HG03575 (cell line): Measurements from ENCODE around the gene EFCAB9.
A peak's percentile ranks its signal among the peaks of the same experiment; 100 is the strongest.

ENCODE experiments used
- ATAC-seq: cut with Tn5 transposase; IDR thresholded peaks from one replicate; pipeline ENCODE4 v1.9.1; 2021; ENCODE audit not compliant: unreplicated experiment, insufficient number of reproducible peaks, low FRiP score; ENCODE audit errors: extremely low read depth

Gene EFCAB9

DNA sequence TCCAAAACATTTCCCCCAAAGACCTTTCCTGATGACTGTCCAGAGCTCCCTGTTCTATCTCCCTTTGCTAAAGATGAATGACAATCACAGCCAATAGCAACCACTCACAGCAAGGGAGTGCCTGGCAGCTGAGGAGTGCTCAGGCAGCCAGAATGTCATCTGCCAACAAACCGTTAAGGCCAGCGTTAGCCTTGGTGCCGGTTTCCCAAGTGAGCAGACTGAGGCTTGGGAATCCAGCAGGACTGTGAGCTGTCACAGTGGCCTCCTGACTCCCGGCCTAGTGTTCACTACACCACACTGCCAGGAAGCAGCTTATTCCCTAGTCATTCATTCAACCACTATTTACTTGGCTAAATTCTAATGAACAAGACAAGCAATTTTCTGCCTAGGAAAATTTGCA is 30.6 kb upstream of the EFCAB9 start:
- ATAC-seq, result no peak

DNA sequence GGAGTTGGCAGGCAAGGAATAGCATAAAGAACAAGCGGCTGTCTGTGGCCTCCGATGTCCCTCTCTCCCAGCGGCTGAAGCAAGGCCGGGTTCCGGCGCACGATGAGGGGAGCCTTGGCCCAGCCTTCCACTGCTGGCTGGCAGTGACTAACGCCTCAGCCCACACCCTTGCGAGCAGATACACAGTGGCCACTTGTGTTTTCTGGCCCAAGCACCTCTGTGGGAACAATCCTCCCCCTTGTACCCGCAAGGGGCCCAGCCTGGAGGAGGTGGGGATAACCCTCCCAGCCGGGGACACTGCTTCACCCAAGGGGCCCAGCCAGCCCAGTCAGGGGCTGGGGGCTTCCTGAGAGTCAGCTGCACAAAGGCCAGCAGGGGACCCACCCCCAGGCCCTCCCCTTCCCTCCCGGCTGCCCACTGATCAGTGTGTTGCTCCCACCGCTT is 29.2 kb upstream of the EFCAB9 start:
- no peak for ATAC-seq

DNA sequence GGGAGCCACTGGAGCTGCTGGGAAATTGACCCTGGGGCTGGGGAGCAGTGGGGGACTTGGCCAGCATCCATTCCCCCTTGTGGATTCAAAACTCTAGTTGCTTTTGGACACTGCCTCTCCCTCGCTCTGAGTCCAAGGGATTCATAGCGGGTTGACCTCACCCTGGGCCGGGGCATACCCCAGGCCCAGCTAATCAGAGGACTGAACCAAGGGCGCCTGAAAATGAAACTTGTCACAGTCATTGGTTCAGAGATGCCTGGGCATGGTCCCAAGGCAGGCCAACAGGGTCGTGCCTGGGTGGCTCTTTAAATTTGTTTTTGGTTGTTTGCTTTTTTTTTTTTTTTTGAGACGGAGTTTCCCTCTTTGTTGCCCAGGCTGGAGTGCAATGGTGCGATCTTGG is 28.5 kb upstream of the EFCAB9 start:
- ATAC-seq, result no peak

DNA sequence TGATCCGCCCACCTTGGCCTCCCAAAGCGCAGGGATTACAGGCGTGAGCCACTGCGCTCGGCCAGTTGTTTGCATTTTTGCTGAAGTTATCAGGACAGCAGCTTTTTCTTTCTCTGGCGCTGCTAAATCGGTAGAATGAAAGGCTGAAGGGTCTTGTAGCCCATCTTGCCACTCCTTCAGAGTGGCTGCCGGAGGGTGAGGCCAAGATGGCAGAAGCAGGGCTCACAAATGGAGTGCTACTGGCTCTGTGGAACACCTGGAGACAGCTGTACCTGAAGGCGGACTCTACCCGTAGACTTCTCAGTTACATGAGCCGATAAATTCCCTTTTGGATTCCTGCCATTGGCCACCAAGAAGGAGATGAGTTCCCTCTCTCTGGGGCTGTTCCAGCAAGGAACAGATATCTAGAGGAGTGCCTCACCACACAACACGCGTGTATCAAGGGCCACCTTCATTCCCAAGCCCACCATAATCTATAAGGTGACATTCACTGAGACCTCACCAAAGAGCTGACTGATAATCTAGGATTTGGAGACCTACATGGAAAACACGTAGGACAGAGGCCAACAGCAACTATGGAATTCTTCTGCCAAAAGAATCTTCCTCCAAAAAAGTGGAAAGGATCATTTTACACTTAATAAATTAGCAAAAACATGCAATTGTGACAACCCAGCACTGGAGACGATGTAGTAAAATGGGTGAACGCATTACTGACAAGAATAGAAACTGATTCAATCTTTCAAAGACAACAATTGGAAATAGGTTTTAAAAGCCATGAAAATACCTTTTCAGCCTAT is 27.7 kb upstream of the EFCAB9 start:
- no peak for ATAC-seq

DNA sequence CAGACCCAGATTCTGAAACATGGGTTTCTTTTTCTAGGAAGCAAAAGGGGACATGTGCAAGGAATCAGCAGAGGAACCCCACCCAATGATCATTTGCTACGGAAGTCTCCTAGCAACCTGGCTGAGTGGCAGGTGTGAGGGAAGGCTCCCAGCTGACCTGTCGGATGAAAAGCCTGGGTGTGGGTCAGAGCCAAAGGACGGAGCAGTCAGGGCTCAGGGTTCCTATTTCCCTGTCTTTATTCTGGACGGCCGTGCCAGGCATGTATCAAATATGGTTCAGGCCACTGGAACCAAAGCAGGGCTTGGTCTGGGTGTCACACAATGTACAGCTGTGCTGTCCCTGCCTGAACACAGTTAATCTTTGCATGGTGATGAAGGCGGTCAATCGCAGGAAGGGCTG is 26.1 kb upstream of the EFCAB9 start:
- ATAC-seq, result no peak

DNA sequence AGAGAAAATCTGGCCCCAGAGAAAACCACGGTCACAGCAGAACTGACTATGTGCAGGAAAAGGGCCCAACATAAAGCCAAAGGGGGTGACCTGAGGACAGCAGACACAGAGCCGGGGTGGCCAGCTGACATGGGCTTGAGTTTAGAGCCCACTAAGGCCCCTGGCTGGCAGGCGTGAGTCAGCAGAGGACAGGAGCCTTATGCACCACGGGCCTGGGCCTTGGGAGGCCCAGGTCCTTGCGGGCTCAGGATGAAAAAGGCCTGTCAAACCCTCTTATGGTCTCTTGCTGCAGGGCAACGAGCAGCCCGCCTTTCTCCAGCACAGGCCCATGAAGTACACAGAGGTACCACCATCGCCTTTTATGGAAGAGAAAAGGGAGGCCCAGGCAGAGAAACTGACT is 25.7 kb upstream of the EFCAB9 start:
- ATAC-seq, result no peak

DNA sequence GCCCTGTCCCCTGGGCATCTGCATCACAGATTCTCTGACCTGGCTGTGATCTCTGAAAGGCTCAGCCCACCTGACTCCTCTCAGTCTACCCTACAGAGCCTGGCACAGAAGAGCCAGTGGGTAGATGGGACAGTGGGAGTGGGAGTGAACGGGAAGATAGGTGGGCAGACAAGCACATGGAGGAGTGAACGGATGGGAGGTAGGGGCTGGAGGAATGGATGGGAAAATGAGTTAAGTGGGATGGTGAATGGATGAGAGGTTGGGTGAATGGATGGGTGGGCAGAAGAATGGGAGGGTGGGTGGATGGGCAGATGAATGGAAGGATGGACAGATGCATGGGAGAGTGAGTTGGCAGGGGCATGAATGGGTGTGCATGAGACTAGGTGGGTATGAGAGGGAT is 24.8 kb upstream of the EFCAB9 start:
- no peak for ATAC-seq

DNA sequence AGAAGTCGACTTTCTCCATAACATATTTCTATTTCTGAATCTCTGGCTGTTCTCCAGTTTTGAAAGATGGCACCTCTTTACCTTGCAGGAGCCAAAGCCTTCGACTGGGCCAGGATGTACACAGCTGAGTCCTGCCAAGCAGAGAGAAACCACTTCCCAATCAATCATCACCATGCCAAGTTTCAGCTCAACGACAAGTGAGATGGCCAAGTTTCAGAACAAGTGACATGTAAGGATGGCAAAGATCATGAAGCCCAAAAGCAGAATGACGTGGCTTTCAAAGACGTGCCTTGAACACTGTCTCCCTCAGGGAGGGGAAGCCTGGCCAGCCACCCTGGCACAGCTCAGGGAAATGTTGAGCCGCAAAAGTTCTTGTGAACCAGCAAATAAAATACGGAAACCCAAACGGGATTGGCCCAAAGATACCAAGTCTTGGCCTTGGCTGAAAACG is 23.7 kb upstream of the EFCAB9 start:
- no peak for ATAC-seq

DNA sequence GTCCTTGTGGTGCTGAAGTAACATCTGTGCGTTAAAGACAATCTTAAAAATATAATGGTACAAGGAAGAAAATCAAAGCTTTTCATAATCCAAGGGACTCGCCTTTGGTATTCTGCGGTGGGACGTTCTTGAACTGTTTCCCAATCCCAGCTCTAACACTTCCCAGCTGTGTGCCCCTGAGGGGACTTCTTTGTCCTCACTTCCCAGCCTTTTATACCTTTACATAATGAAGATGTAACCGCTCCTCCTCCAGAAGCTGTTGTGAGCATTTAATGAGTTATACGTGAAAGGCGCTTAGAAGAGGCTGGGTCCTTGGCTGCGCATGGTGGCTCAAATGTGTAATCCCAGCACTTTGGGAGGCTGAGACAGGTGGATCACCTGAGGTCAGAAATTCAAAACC is 22.9 kb upstream of the EFCAB9 start:
- no peak for ATAC-seq

DNA sequence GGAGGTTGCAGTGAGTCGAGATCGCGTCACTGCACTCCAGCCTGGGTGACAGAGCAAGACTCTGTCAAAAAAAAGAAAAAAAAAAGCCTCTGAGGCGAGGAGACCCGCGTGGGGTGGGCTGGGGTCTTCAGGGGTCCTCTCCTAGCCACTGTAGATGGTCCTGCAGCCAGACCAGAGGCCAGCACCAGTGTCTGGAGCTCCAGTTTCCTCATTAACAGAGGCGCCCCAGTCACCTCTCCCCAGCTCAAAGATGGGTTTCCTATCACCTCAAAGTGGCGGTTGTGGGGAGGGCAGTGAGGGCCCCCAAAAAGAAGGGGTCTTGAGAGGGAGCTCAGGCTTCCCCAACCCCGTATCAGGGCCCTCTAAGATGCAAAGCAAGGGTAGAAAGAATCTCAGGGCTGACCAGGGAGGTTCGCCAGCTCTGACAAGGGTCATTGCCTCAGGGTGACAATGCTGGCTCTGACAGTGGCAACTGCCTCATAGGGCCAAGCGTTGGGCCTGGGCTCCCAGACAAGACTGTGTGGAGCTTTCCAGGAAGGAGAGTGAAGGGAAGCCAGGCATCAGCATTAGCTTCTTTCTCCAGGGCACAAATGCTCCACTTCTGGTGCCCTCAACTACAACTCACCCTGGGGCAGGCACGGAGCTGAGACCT is 20.9 kb upstream of the EFCAB9 start:
- ATAC-seq, result no peak

DNA sequence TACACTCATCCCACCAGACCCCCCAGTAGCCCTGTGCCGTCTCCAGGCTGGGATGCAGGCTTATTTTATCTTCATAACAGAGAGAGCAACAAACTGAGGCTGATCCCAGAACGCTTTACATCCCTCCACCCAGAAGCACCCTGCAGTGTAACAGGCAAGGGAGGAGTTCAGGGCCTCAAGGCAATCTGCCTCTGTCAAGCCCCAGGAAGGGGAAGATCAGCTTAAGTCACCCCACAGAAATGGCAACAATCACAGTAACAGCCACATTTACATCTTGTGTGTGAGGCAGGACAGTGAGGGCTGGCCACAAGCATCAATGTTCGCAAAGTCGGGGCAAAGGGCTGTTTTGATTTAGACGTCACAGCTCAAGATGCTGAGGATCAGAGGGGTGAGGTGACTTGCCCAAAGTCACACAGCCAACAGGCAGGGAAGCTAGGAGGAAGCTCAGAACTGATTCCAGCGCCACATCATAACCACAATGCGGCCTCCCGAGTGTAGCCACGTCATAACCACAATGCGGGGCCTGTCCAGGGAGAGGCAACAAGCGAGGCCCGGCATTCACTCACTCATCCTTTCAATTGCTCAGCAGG is 20.3 kb upstream of the EFCAB9 start:
- no peak for ATAC-seq

DNA sequence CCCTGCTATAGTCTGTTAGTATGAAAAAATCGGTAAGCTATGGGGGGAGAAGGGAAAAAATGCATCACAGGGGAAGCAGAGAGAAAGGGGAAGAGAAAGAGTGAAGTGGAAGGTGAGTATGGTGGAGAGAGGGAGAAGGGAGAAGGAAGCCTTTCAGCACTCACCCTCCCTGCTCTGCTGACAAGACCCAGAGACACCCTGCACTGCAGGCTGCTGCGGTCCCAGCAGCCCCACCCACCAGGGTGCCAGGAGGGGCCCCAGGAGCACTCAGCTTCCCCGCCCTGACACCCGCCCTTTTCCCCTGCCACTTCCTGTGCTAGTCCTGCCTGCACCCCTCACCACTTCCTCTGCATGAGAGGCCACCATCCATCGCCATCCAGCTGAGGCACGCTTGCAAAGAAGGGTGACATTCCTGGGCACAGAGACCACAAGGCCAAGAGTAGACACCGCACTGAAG is 18.7 kb upstream of the EFCAB9 start:
- peak; percentile 27 for ATAC-seq

DNA sequence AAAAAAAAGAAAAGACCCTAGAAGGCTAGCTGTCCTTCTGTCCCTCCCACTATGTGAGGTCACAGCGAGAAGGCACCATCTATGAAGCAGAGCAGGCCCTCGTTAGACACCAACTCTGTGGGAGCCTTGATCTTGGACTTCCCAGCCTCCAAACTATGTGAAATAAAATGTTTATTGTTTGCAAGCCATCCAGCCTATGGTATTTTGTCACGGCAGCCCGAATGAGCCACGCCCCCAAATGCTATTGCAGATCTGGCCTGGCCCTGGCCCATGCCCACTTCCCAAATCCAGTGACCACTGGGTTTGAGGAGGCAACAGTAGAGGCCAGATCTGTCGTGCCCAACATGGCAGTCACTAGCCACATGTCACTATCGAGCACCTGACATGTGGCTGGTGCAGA is 16.8 kb upstream of the EFCAB9 start:
- ATAC-seq, result no peak

DNA sequence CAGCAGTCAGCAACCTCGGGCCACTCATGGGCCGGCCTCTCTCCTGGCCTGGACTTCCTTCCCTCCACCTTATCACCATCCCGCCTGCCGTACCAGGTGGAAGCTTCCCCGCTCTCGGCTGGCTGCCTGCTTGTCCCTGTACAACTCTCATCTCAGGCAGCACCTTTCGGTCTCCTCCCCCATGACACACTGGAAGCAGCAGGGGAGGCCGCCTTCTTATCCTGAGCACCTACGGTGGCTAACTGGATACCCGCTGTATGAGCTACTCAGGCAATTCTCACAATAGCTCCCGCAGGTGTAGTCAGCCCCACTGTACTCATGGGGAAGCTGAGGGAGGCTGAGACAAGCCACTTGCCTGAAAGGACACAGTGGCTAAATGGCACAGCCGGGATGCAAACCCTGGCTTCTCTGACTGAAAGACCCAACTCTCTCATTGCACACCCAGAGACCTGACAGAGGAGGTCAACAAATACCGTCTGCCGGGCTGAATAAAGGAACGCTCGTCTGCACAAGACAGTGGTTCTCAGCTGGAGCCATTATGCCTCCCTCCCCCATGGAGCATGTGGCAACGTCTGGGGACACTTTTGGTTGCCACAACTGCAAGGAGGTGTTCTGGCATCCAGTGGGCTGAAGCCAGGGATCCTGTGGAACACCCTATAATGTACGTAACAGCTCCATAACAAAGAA is 15.5 kb upstream of the EFCAB9 start:
- no peak for ATAC-seq

DNA sequence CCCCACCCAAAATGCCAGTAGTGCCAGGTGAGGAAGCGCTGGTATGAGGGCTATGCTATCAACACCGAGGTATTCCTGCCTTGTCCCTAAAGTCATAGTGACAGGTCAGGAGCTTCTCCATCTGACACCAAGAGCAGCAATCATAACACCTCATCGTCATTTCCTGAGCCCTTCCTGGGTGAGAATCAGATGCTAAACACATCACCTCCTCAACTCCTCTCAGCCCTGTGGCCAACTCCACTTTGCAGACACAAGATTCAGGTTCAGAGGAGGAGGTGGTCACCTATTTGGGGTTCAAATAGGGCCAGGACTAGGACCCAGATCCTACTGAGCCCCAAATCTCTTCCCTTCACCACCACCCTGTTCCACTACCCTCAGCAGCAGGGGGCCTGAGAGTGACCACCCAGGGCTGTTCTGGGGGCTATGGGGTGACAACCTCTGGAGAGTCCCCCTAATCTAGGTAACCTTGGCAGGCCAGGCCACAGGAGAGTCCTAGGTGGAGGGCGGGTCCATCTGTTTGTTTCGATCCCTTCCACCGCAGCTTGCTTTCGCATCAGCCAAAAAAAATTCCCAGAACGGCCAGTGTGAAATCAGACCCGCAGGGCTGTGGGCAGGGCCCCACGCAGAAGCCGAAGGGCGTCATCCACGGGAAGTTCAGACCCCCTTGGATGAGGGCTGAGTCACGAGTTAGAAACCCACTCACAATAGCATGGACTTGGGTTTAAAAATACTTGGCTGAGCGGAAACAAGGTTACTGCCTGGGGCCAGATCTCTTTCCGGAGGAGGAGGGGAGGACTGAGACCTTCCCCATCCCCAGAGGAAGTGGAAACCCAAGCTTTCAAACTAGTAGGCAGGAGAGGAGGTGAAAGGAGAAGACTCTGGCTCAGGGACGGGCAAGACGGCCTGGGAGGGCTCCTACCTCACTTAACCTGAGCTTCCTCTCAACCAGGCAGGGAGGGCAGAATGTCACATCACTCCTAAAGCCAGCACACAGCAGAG is 14.7 kb upstream of the EFCAB9 start:
- ATAC-seq, result no peak

DNA sequence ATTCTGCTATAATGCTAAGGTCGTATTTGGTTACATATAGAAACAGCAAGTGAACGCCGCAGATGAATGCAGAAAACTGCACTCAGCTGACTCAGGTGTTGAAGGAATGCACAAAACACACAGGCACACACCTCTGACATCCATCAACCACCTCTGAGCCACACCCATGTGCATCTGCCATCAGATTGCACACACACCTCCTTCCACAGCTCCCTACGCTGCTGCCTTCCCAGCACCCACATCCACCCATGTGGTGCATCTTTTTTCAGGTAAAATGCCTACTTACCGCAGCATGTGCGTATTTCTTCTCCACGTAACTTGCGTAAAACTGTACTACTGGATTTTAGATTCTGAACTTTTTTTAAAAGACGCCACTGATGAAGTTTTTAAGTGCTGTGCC is 13.0 kb upstream of the EFCAB9 start:
- ATAC-seq, result no peak

DNA sequence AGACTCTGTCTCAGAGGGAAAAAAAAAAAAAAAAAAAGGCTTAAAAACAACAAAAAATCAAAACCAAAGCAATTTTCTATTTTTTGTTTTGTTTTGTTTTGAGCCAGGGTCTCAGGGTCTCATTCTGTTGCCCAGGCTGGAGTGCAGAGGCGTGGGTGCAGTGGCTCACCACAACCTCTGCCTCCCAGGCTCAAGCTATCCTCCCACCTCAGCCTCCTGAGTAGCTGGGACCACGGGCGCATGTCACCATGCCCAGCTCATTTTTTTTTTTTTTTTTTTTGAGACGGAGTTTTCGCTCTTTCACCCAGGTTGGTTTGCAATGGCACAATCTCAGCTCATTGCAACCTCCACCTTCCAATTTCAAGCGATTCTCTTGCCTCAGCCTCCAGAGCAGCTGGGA is 11.7 kb upstream of the EFCAB9 start:
- no peak for ATAC-seq

DNA sequence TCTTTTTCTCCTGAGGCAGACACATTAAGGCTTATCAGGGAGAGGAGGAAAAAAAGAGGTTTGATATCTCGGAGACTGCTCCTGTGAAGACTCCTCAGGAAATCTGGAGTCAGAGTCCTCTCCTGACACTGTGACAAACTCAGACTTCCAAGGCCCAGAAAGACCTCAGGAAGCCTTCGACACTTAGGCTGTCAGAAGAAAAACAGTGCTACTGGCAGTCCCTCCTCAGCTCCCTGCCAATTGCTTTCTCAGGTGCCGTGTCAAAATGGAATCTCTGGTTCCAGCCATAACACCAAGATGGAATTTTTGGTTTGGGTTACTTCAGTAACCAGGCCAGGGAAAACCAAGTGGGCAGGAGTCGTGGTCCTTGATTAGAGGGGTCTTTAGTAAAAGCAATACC is 10.1 kb upstream of the EFCAB9 start:
- no peak for ATAC-seq

DNA sequence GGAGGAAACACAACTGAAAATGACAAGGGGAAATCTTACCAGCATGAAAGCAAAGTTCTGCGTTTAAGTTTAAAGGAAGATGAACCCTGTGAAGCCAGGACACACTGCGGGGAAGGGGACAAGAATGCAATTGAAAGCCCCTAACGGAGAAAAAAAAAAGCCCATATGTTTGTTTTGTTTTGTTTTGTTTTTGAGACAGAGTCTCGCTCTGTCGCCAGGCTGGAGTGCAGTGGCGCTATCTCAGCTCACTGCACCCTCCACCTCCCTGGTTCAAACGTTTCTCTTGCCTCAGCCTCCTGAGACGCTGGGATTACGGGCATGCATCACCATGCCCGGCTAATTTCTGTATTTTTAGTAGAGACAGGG is 8.9 kb upstream of the EFCAB9 start:
- ATAC-seq, result no peak
